GM19351 (cell line): ENCODE measurements around the gene ZBTB16.

Experiments
- ATAC-seq: cut with Tn5 transposase; IDR thresholded peaks from one replicate; pipeline ENCODE4 v1.9.1; 2021; ENCODE audit warnings: mild to moderate bottlenecking, moderate library complexity; ENCODE audit not compliant: unreplicated experiment

Gene ZBTB16

GRCh38 chr11:114106047-114106446 is 46.5 kb downstream of the ZBTB16 start:
- no peak for ATAC-seq

GRCh38 chr11:114106986-114107385 is 47.5 kb downstream of the ZBTB16 start:
- ATAC-seq: no peak

GRCh38 chr11:114108501-114109205 is 49.1 kb downstream of the ZBTB16 start:
- ATAC-seq: no peak

GRCh38 chr11:114109206-114110090 is 49.9 kb downstream of the ZBTB16 start:
- ATAC-seq: no peak

GRCh38 chr11:114110123-114110522 is 50.6 kb downstream of the ZBTB16 start:
- ATAC-seq: no peak

- ATAC-seq: no peak
Measured at GRCh38 chr11:114110952-114111947, 51.7 kb downstream of the ZBTB16 start.

GRCh38 chr11:114115451-114115928 is 56.0 kb downstream of the ZBTB16 start:
- ATAC-seq: no peak

GRCh38 chr11:114116357-114116756 is 56.8 kb downstream of the ZBTB16 start:
- no peak for ATAC-seq

GRCh38 chr11:114116800-114117199 is 57.3 kb downstream of the ZBTB16 start:
- no peak for ATAC-seq

GRCh38 chr11:114120606-114121005 is 61.1 kb downstream of the ZBTB16 start:
- ATAC-seq: no peak

- ATAC-seq: no peak
Measured at GRCh38 chr11:114121138-114121537, 61.6 kb downstream of the ZBTB16 start.

- no peak for ATAC-seq
Measured at GRCh38 chr11:114121804-114122504, 62.4 kb downstream of the ZBTB16 start.

GRCh38 chr11:114122686-114123085 is 63.2 kb downstream of the ZBTB16 start:
- no peak for ATAC-seq

- no peak for ATAC-seq
Measured at GRCh38 chr11:114123692-114124330, 64.3 kb downstream of the ZBTB16 start.

GRCh38 chr11:114124601-114125144 is 65.2 kb downstream of the ZBTB16 start:
- ATAC-seq: no peak

GRCh38 chr11:114125531-114125930 is 66.0 kb downstream of the ZBTB16 start:
- no peak for ATAC-seq

- ATAC-seq: no peak
Measured at GRCh38 chr11:114125959-114126358, 66.4 kb downstream of the ZBTB16 start.

- no peak for ATAC-seq
Measured at GRCh38 chr11:114128399-114128798, 68.9 kb downstream of the ZBTB16 start.

GRCh38 chr11:114129142-114129541 is 69.6 kb downstream of the ZBTB16 start:
- no peak for ATAC-seq
